Neural cell (in vitro differentiated cells): ENCODE data around the gene CDH6. TPM values are rescaled to one million over a fixed set of nuclear protein-coding genes. Genes with fewer than 3 reads are reported as not detected.
A peak's percentile ranks its signal among the peaks of the same experiment; 100 is the strongest.

Experiments used
- H2AFZ ChIP-seq: fragments of 200-600, 300-800 bp; sonication (generic), shearing (Covaris generic); 2 replicates; pipeline ENCODE4 v1.6.0; 2014; ENCODE audit warnings: low read depth, mild to moderate bottlenecking, antibody characterized with exemption, low read length, moderate library complexity
- H3F3A ChIP-seq: fragments of 200-600 bp; shearing (Covaris generic); 2 replicates; pipeline ENCODE4 v1.6.1; 2016; ENCODE audit warnings: mild to moderate bottlenecking, moderate library complexity, mixed read lengths, antibody characterized with exemption, low read length; ENCODE audit not compliant: insufficient read depth, poor library complexity, severe bottlenecking
- H3K27ac ChIP-seq: fragments of 200-600, 300-800 bp; sonication (generic), shearing (Covaris generic); 2 replicates; pipeline ENCODE4 v1.5.1; 2014; ENCODE audit warnings: mild to moderate bottlenecking, low read length, moderate library complexity
- H3K27me3 ChIP-seq: fragments of 300-800, 200-600 bp; sonication (generic), shearing (Covaris generic); 2 replicates; pipeline ENCODE4 v1.6.0; 2014; ENCODE audit warnings: mild to moderate bottlenecking, low read depth, low read length, moderate library complexity; ENCODE audit not compliant: insufficient read depth
- H3K36me3 ChIP-seq: fragments of 300-800, 200-600 bp; sonication (generic), shearing (Covaris generic); 2 replicates; pipeline ENCODE4 v1.5.1; 2014; ENCODE audit warnings: mild to moderate bottlenecking, antibody characterized with exemption, low read length, moderate library complexity; ENCODE audit not compliant: insufficient read depth
- H3K4me2 ChIP-seq: fragments of 300-800, 200-600 bp; sonication (generic), shearing (Covaris generic); 2 replicates; pipeline ENCODE4 v1.6.0; 2014; ENCODE audit warnings: mild to moderate bottlenecking, low read length
- H3K4me3 ChIP-seq: fragments of 300-800, 200-600 bp; sonication (generic), shearing (Covaris generic); 2 replicates; pipeline ENCODE4 v1.5.1; 2014; ENCODE audit warnings: mild to moderate bottlenecking, low read length, moderate library complexity
- H3K79me2 ChIP-seq: fragments of 200-600 bp; shearing (Covaris generic); replicated peaks from 2 replicates; pipeline ENCODE4 v1.6.0; 2014; ENCODE audit warnings: mild to moderate bottlenecking, low read length, moderate library complexity; ENCODE audit not compliant: insufficient read depth
- H3K9ac ChIP-seq: fragments of 300-800, 200-600 bp; sonication (generic), shearing (Covaris generic); 2 replicates; pipeline ENCODE4 v1.6.1; 2016; ENCODE audit warnings: mild to moderate bottlenecking, low read length, mixed read lengths
- H3K9me2 ChIP-seq: fragments of 200-600 bp; shearing (Covaris generic); 2 replicates; pipeline ENCODE4 v1.6.1; 2016; ENCODE audit warnings: mild to moderate bottlenecking, low read length, mixed read lengths; ENCODE audit not compliant: insufficient read depth
- H3K9me3 ChIP-seq: fragments of 200-600, 300-800 bp; sonication (generic), shearing (Covaris generic); 2 replicates; pipeline ENCODE4 v1.6.1; 2016; ENCODE audit warnings: mild to moderate bottlenecking, mixed run types, low read length, moderate library complexity, mixed read lengths
- H4K20me1 ChIP-seq: fragments of 200-600 bp; shearing (Covaris generic); 2 replicates; pipeline ENCODE4 v1.6.1; 2016; ENCODE audit warnings: mild to moderate bottlenecking, mixed run types; ENCODE audit not compliant: insufficient read depth
- EP300 ChIP-seq: fragments of 450-650 bp; conservative IDR thresholded peaks from 2 replicates; pipeline ENCODE4 v1.6.1; 2014; ENCODE audit warnings: antibody characterized with exemption, mild to moderate bottlenecking, moderate library complexity; ENCODE audit not compliant: poor library complexity, severe bottlenecking
- EZH2 ChIP-seq: fragments of 200-600, 300-800 bp; shearing (Covaris generic), sonication (generic); IDR thresholded peaks from 2 replicates; pipeline ENCODE4 v1.6.1; 2014; ENCODE audit warnings: antibody characterized with exemption, low read length, borderline replicate concordance, mild to moderate bottlenecking; ENCODE audit not compliant: insufficient read depth, poor library complexity, severe bottlenecking
- MXI1 ChIP-seq: fragments of 450-650 bp; conservative IDR thresholded peaks from 2 replicates; pipeline ENCODE4 v1.6.1; 2014; ENCODE audit warnings: antibody characterized with exemption, mild to moderate bottlenecking; ENCODE audit not compliant: poor library complexity, severe bottlenecking
- POLR2AphosphoS5 ChIP-seq: IDR thresholded peaks from 2 replicates; pipeline ENCODE4 v1.6.1; 2012
- RAD21 ChIP-seq: fragments of 450-650 bp; conservative IDR thresholded peaks from 2 replicates; pipeline ENCODE4 v1.6.1; 2014; ENCODE audit warnings: antibody characterized with exemption, mild to moderate bottlenecking, moderate library complexity
- SMC3 ChIP-seq: fragments of 450-650 bp; conservative IDR thresholded peaks from 2 replicates; pipeline ENCODE4 v1.6.1; 2014; ENCODE audit warnings: antibody characterized with exemption, mild to moderate bottlenecking, moderate library complexity; ENCODE audit not compliant: poor library complexity
- TAF1 ChIP-seq: IDR thresholded peaks from 2 replicates; pipeline ENCODE4 v1.6.1; 2012; ENCODE audit warnings: low read depth
- polyA plus RNA-seq: library from polyadenylated mRNA; depleted of rRNA; stranded (reverse); fragments of >200 nt; gene quantifications from 2 replicates; pipeline ENCODE4 v1.2.3, GENCODE V29; 2014
- TF ChIP-seq, protein P1 (sequence below): fragments of 450-650 bp; IDR thresholded peaks from 2 replicates; pipeline ENCODE4 v1.5.1; 2014; ENCODE audit warnings: antibody characterized with exemption, mild to moderate bottlenecking, moderate library complexity; ENCODE audit not compliant: poor library complexity, severe bottlenecking
- TF ChIP-seq, protein P2 (sequence below): IDR thresholded peaks from 2 replicates; pipeline ENCODE4 v1.6.1; 2012; ENCODE audit warnings: borderline replicate concordance

CDH6 gene
- polyA plus RNA-seq, 1 donor from 2014 or later = 2.1 TPM

DNA sequence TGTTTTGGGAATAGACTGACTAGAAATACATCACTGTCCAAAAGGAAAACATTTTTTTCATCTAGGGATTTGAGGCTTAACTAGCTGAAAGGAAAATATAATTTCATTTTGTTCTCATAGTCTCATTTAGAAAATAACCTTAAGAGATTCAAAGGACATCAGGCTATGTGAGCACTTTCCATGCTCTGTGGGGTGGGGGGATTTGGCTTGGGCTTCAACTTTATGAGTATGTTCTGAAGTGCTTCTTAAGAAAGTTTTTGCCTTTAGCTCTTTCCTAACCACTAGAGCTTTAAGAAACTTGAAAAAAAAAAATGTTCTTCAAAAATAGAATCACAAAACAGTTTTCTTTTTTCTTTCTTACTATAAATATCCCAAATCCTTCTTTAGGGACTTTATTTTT, 17.6 kb downstream of the CDH6 start (continued):
- TF ChIP-seq POLR2AphosphoS5 = no peak
- TF ChIP-seq EP300 = no peak
- TF ChIP-seq TAF1 = no peak

DNA sequence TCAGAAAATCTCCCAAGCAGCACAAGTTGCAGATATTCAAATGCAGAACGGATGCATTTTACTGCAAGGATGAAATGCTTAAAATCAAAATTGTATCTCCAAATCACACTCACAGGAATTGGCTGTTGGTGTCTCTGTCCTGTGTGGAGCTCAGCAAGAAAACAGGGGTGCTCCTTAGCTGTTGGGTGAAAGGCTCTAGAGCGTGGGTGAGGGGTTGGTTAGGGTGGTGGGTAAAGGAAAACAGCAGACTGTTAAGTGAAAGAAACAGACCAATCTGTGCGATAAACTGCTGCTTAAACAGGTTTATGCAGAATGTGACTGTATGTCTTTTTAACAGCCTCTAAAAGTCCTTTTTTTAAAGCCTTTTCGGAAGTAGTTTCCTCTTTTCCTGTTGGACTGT, 19.8 kb downstream of the CDH6 start:
- H3K9ac ChIP-seq = no peak overlapping the region
- no peaks in the 10 kb centered on the region for H3K36me3 ChIP-seq
- no peaks in the 10 kb centered on the region for H3K27me3 ChIP-seq
- no peaks in the 10 kb centered on the region for H3K9me3 ChIP-seq
- no peak overlapping the region for H2AFZ ChIP-seq
- no peaks in the 10 kb centered on the region for H3F3A ChIP-seq
- H3K79me2 ChIP-seq = peaks cover 9% of the 10 kb centered on the region
- H3K27ac ChIP-seq = no peak overlapping the region
- no peak overlapping the region for H3K4me3 ChIP-seq
- no peak for TF ChIP-seq EZH2
- TF ChIP-seq, protein P1, sequence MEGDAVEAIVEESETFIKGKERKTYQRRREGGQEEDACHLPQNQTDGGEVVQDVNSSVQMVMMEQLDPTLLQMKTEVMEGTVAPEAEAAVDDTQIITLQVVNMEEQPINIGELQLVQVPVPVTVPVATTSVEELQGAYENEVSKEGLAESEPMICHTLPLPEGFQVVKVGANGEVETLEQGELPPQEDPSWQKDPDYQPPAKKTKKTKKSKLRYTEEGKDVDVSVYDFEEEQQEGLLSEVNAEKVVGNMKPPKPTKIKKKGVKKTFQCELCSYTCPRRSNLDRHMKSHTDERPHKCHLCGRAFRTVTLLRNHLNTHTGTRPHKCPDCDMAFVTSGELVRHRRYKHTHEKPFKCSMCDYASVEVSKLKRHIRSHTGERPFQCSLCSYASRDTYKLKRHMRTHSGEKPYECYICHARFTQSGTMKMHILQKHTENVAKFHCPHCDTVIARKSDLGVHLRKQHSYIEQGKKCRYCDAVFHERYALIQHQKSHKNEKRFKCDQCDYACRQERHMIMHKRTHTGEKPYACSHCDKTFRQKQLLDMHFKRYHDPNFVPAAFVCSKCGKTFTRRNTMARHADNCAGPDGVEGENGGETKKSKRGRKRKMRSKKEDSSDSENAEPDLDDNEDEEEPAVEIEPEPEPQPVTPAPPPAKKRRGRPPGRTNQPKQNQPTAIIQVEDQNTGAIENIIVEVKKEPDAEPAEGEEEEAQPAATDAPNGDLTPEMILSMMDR = no peak
- TF ChIP-seq POLR2AphosphoS5 = no peak
- no peak for TF ChIP-seq EP300
- no peak for TF ChIP-seq TAF1
- TF ChIP-seq SMC3 = no peak
- no peak for TF ChIP-seq MXI1
- TF ChIP-seq RAD21 = no peak
- TF ChIP-seq, protein P2, sequence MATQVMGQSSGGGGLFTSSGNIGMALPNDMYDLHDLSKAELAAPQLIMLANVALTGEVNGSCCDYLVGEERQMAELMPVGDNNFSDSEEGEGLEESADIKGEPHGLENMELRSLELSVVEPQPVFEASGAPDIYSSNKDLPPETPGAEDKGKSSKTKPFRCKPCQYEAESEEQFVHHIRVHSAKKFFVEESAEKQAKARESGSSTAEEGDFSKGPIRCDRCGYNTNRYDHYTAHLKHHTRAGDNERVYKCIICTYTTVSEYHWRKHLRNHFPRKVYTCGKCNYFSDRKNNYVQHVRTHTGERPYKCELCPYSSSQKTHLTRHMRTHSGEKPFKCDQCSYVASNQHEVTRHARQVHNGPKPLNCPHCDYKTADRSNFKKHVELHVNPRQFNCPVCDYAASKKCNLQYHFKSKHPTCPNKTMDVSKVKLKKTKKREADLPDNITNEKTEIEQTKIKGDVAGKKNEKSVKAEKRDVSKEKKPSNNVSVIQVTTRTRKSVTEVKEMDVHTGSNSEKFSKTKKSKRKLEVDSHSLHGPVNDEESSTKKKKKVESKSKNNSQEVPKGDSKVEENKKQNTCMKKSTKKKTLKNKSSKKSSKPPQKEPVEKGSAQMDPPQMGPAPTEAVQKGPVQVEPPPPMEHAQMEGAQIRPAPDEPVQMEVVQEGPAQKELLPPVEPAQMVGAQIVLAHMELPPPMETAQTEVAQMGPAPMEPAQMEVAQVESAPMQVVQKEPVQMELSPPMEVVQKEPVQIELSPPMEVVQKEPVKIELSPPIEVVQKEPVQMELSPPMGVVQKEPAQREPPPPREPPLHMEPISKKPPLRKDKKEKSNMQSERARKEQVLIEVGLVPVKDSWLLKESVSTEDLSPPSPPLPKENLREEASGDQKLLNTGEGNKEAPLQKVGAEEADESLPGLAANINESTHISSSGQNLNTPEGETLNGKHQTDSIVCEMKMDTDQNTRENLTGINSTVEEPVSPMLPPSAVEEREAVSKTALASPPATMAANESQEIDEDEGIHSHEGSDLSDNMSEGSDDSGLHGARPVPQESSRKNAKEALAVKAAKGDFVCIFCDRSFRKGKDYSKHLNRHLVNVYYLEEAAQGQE = no peak
- no peaks in the 10 kb centered on the region for H3K9me2 ChIP-seq
- no peaks in the 10 kb centered on the region for H4K20me1 ChIP-seq
- no peak overlapping the region for H3K4me2 ChIP-seq

DNA sequence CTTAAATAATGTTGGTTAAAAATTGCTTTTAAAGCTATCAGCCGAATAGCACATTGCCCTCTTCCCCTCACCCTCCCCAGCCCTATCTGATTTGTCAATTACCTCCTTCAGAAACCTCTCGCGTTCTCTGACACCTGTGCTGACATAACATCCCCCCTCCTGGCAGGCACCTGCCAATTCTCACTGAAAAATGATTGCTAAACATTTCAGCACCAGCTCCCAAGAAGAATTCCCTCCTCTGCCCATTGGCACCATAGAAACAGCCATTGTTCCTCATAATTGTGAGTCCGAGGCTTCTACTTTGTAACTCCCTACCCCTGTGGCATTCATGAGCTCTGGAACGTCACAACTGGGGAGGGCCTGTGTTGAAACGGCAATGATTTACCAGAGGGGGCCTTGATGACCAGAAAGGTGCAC, 20.2 kb downstream of the CDH6 start:
- Histone ChIP-seq H3K79me2 (peaks cover 9% of the 10 kb centered on the region), H3F3A (no peaks in the 10 kb centered on the region), H4K20me1 (no peaks in the 10 kb centered on the region), H2AFZ (no peak overlapping the region), H3K4me3 (no peak overlapping the region), H3K27me3 (no peaks in the 10 kb centered on the region), H3K9ac (no peak overlapping the region), H3K36me3 (no peaks in the 10 kb centered on the region), H3K9me3 (no peaks in the 10 kb centered on the region), H3K9me2 (no peaks in the 10 kb centered on the region), H3K27ac (no peak overlapping the region), H3K4me2 (no peak overlapping the region)
- TF ChIP-seq POLR2AphosphoS5 (peak; percentile 44), RAD21 (no peak), EZH2 (no peak), EP300 (peak; percentile 84)
- TF ChIP-seq, protein P1 = no peak
